Measurements from ENCODE around the gene ZFTA.

GRCh38 chr11:63765688-63766241 lies 2.8 kb downstream of the ZFTA start:
- TF ChIP-seq POLR2A (IDR thresholded peaks at IDR 0.05) (no peak), CTCF (IDR thresholded peaks at IDR 0.05 in 4 of 5, conservative IDR thresholded peaks at IDR 0.05 in 1 of 5) (no peak)
